ENCODE data around the gene SLC43A3. TPM values are rescaled to one million over a fixed set of nuclear protein-coding genes. Genes with fewer than 3 reads are reported as not detected.

SLC43A3 gene
- total RNA-seq, 1 donor from 2014 or later: 211 TPM

GRCh38 chr11:57373146-57373545, 53.8 kb downstream of the SLC43A3 start:
- Histone ChIP-seq H3K4me3 (no peak overlapping the region), H3K4me1 (no peaks in the 10 kb centered on the region), H3K9me3 (no peaks in the 10 kb centered on the region), H3K27ac (no peak overlapping the region), H3K36me3 (no peaks in the 10 kb centered on the region), H3K27me3 (no peaks in the 10 kb centered on the region)
- TF ChIP-seq, protein P1, sequence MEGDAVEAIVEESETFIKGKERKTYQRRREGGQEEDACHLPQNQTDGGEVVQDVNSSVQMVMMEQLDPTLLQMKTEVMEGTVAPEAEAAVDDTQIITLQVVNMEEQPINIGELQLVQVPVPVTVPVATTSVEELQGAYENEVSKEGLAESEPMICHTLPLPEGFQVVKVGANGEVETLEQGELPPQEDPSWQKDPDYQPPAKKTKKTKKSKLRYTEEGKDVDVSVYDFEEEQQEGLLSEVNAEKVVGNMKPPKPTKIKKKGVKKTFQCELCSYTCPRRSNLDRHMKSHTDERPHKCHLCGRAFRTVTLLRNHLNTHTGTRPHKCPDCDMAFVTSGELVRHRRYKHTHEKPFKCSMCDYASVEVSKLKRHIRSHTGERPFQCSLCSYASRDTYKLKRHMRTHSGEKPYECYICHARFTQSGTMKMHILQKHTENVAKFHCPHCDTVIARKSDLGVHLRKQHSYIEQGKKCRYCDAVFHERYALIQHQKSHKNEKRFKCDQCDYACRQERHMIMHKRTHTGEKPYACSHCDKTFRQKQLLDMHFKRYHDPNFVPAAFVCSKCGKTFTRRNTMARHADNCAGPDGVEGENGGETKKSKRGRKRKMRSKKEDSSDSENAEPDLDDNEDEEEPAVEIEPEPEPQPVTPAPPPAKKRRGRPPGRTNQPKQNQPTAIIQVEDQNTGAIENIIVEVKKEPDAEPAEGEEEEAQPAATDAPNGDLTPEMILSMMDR (IDR thresholded peaks at IDR 0.05): no peak
- DNase-seq (ENCODE audit: low spot score in 2 of 2): no peak
- intact Hi-C loops (cut with DNase I): no loop called here

GRCh38 chr11:57370941-57371340, 56.0 kb downstream of the SLC43A3 start:
- intact Hi-C loops (cut with DNase I): no loop called here

DNA sequence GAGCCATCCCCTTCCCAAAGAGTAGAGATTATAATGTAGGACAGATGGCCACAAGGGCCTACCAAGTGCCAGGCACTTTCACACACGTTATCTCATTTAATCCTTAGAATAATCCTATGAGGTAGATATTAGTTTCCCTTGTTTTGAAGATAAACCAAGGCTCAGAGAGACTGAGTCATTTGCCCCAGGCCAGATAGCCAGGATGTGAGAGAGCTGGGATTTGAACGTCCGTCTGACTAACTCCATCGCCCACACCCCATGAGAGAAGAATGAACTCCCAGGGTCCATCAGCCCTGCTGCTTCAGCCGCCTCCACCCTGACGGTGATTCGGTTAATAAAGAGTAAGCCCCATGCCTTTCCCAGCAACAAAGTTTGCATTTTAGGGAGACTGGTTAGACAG, 56.7 kb downstream of the SLC43A3 start:
- TF ChIP-seq, protein P1 (IDR thresholded peaks at IDR 0.05): no peak
- no peak for DNase-seq (ENCODE audit: low spot score in 2 of 2)
- H3K4me1 ChIP-seq: no peaks in the 10 kb centered on the region
- no peaks in the 10 kb centered on the region for H3K9me3 ChIP-seq
- H3K4me3 ChIP-seq: no peak overlapping the region
- no peak overlapping the region for H3K27ac ChIP-seq
- no peaks in the 10 kb centered on the region for H3K27me3 ChIP-seq
- no peaks in the 10 kb centered on the region for H3K36me3 ChIP-seq
- intact Hi-C loops (cut with DNase I): no loop called here

More at GRCh38 chr11:57370941-57371340, 56.0 kb downstream of the SLC43A3 start:
- no peaks in the 10 kb centered on the region for H3K36me3 ChIP-seq
- DNase-seq (ENCODE audit: low spot score in 2 of 2): no peak
- TF ChIP-seq, protein P1 (IDR thresholded peaks at IDR 0.05): no peak
- H3K9me3 ChIP-seq: no peaks in the 10 kb centered on the region
- no peaks in the 10 kb centered on the region for H3K27me3 ChIP-seq
- no peaks in the 10 kb centered on the region for H3K4me1 ChIP-seq
- no peak overlapping the region for H3K4me3 ChIP-seq
- H3K27ac ChIP-seq: no peak overlapping the region

- TF ChIP-seq, protein P1 (IDR thresholded peaks at IDR 0.05): no peak
- no peak overlapping the region for H3K4me3 ChIP-seq
- no peak for DNase-seq (ENCODE audit: low spot score in 2 of 2)
- H3K27me3 ChIP-seq: no peaks in the 10 kb centered on the region
- H3K4me1 ChIP-seq: no peaks in the 10 kb centered on the region
- H3K9me3 ChIP-seq: no peaks in the 10 kb centered on the region
- no peaks in the 10 kb centered on the region for H3K36me3 ChIP-seq
- intact Hi-C loops (cut with DNase I): no loop called here
- H3K27ac ChIP-seq: no peak overlapping the region
Observed at GRCh38 chr11:57368845-57369232, 58.1 kb downstream of the SLC43A3 start.

DNA sequence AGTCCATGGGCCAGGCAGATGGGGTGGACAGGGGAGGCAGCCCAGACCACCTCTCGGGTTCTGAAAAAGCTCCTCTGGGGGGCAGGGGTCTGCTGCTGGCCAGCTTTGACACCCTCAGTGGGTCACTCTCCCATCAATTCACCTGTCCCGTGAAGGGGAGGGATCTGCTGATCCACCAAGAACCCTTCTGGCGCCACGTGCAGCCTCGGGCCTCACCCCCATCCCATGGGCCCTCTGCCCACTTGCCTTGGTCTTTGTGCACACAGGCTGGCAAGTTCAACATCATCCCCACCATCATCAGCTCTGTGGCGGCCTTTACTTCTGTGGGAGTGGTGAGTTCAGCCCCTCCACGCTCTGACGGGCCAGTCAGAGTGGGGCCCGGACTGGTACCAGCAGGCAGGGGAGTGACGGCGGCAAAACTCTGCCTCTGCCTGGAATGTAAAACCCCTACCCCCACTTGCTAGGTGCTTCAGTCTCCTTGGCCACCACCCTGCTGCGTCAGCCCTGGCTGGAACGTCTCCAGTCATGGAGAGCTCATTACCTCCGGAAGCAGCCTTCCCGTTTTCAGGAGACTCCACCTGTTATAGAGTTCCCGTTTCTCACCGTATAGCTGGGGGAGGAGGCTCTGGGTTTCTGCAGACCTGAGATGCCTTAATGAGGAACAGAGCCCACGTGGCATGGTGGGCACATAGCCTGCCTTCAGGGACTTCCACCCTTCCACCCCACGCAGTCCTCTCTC, 58.6 kb downstream of the SLC43A3 start:
- TF ChIP-seq, protein P1 (IDR thresholded peaks at IDR 0.05): no peak
- no peaks in the 10 kb centered on the region for H3K36me3 ChIP-seq
- no peak overlapping the region for H3K4me3 ChIP-seq
- intact Hi-C loops (cut with DNase I): no loop called here
- H3K9me3 ChIP-seq: no peaks in the 10 kb centered on the region
- H3K4me1 ChIP-seq: no peaks in the 10 kb centered on the region
- no peak for DNase-seq (ENCODE audit: low spot score in 2 of 2)
- no peak overlapping the region for H3K27ac ChIP-seq
- no peaks in the 10 kb centered on the region for H3K27me3 ChIP-seq
